HG02870 (cell line): Measurements from ENCODE around the gene S100A10.

Source experiments
- ATAC-seq: cut with Tn5 transposase; IDR thresholded peaks from one replicate; pipeline ENCODE4 v1.9.1; 2021; ENCODE audit warnings: mild to moderate bottlenecking, moderate library complexity; ENCODE audit not compliant: unreplicated experiment

Gene S100A10

GRCh38 chr1:152013664-152014237 lies 20.1 kb upstream of the S100A10 start:
- ATAC-seq = no peak

- ATAC-seq = no peak
Measured at GRCh38 chr1:152009691-152010090, 16.0 kb upstream of the S100A10 start.

- ATAC-seq = no peak
Measured at GRCh38 chr1:152007047-152007446, 13.4 kb upstream of the S100A10 start.

- ATAC-seq = no peak
Measured at GRCh38 chr1:152005360-152005912, 11.8 kb upstream of the S100A10 start.

GRCh38 chr1:152003846-152004442 lies 10.3 kb upstream of the S100A10 start:
- no peak for ATAC-seq

GRCh38 chr1:152002960-152003359 lies 9.3 kb upstream of the S100A10 start:
- no peak for ATAC-seq

GRCh38 chr1:152001631-152002584 lies 8.2 kb upstream of the S100A10 start:
- no peak for ATAC-seq

- no peak for ATAC-seq
Measured at GRCh38 chr1:152000964-152001630, 7.4 kb upstream of the S100A10 start.

- ATAC-seq = no peak
Measured at GRCh38 chr1:151998611-151999362, 5.1 kb upstream of the S100A10 start.

GRCh38 chr1:151997284-151997570 lies 3.6 kb upstream of the S100A10 start:
- ATAC-seq = no peak

GRCh38 chr1:151995774-151996173 lies 2.1 kb upstream of the S100A10 start:
- ATAC-seq = no peak

- ATAC-seq = no peak
Measured at GRCh38 chr1:151994956-151995355, 1.3 kb upstream of the S100A10 start.

GRCh38 chr1:151993084-151993733 lies 450 bp downstream of the S100A10 start:
- ATAC-seq = no peak

- ATAC-seq = no peak
Measured at GRCh38 chr1:151992303-151993083, 1.2 kb downstream of the S100A10 start.

GRCh38 chr1:151991663-151992302 lies 1.9 kb downstream of the S100A10 start:
- no peak for ATAC-seq

- no peak for ATAC-seq
Measured at GRCh38 chr1:151990856-151991198, 2.8 kb downstream of the S100A10 start.

GRCh38 chr1:151990058-151990855 lies 3.4 kb downstream of the S100A10 start:
- no peak for ATAC-seq

- no peak for ATAC-seq
Measured at GRCh38 chr1:151989211-151989862, 4.3 kb downstream of the S100A10 start.
